K562 (cell line): ENCODE measurements around the gene THAP11. TPM values are rescaled to one million over a fixed set of nuclear protein-coding genes. Genes with fewer than 3 reads are reported as not detected.

Experiments used
- EGR1 ChIP-seq: fragments of 450-650 bp; conservative IDR thresholded peaks from 2 replicates; pipeline ENCODE4 v1.6.1; 2017; ENCODE audit warnings: mild to moderate bottlenecking
- EP400 ChIP-seq: fragments of 450-650 bp; IDR thresholded peaks from 2 replicates; pipeline ENCODE4 v1.6.1; 2017; ENCODE audit warnings: antibody characterized with exemption, mild to moderate bottlenecking, moderate library complexity
- IFI16 ChIP-seq: fragments of 250-450 bp; sonication (Bioruptor Pico); IDR thresholded peaks from 2 replicates; pipeline ENCODE4 v2.1.2; 2022; ENCODE audit warnings: mild to moderate bottlenecking, inconsistent platforms
- POLR2AphosphoS5 ChIP-seq: IDR thresholded peaks from 2 replicates; pipeline ENCODE4 v1.6.1; 2011; ENCODE audit warnings: mild to moderate bottlenecking, low read depth, low read length, moderate library complexity; ENCODE audit not compliant: control insufficient read depth, insufficient read depth
- RCOR1 ChIP-seq, 2 experiments: IDR thresholded peaks; 2 replicates each; pipeline ENCODE4 v1.6.1; 2012; ENCODE audit warnings: low read depth in 2 of 2, low read length in 2 of 2, borderline replicate concordance in 1 of 2, improper control_type of control experiment in 1 of 2
- SMAD4 ChIP-seq: fragments of 250-450 bp; sonication (Bioruptor Pico); conservative IDR thresholded peaks from 2 replicates; pipeline ENCODE4 v1.8.0; 2021; ENCODE audit warnings: inconsistent platforms, mild to moderate bottlenecking, moderate library complexity
- THRAP3 ChIP-seq: fragments of 450-650 bp; IDR thresholded peaks from 2 replicates; pipeline ENCODE4 v1.6.1; 2016; ENCODE audit warnings: mild to moderate bottlenecking, inconsistent platforms, borderline replicate concordance
- ZNF23 ChIP-seq: fragments of 250-450 bp; sonication (Bioruptor Pico); IDR thresholded peaks from 2 replicates; pipeline ENCODE4 v1.4.0; 2020; ENCODE audit warnings: mild to moderate bottlenecking
- ZNF696 ChIP-seq: fragments of 250-450 bp; sonication (Bioruptor Pico); conservative IDR thresholded peaks from 2 replicates; pipeline ENCODE4 v1.4.0; 2020; ENCODE audit warnings: mild to moderate bottlenecking, moderate library complexity
- ZNF76 ChIP-seq: fragments of 250-450 bp; sonication (Bioruptor Pico); IDR thresholded peaks from 2 replicates; pipeline ENCODE4 v1.4.0; 2020; ENCODE audit warnings: mild to moderate bottlenecking, moderate library complexity, borderline replicate concordance
- ZZZ3 ChIP-seq: fragments of 450-650 bp; IDR thresholded peaks from 2 replicates; pipeline ENCODE4 v1.6.1; 2016; ENCODE audit warnings: antibody characterized with exemption, mild to moderate bottlenecking, moderate library complexity
- polyA plus RNA-seq, 8 experiments: library from polyadenylated mRNA; depleted of rRNA in 4 of 8; stranded (reverse) in 5 of 8; unstranded in 3 of 8; fragments of >200 nt; fragmentation: Nextera tagmentation in 2 of 8; fragmentation: Illumina TruSeq in 1 of 8; extraction: Ambion mirVana in 2 of 8; extraction: Trizol in 1 of 8; gene quantifications; 2 replicates each; pipeline versions ENCODE4 v1.2.1 to v1.2.3, GENCODE V29; 2011 to 2014; ENCODE audit warnings: inconsistent platforms in 1 of 8, missing spikeins in 1 of 8
- total RNA-seq, 7 experiments: library from RNA; depleted of rRNA in 6 of 7; stranded (reverse); fragments of >200 nt in 6 of 7; fragmentation: Illumina TruSeq in 2 of 7; extraction: Trizol in 2 of 7; gene quantifications; 2 replicates each; pipeline versions ENCODE4 v1.2.1 to v1.2.3, GENCODE V29; 2011 to 2021; ENCODE audit warnings: low replicate concordance in 1 of 7
- TF ChIP-seq, protein P1 (sequence below): fragments of 200-800 bp; sonication (Bioruptor generic); IDR thresholded peaks from 2 replicates; pipeline ENCODE4 v1.6.1; 2016; ENCODE audit warnings: missing genetic modification characterization, missing compliant biosample characterization
- TF ChIP-seq, protein P2 (sequence below): fragments of 450-650 bp; formaldehyde crosslinking; IDR thresholded peaks from 2 replicates; pipeline ENCODE4 v1.4.0; 2020; ENCODE audit warnings: mild to moderate bottlenecking
- TF ChIP-seq, protein P3 (sequence below), 2 experiments: IDR thresholded peaks in 1 of 2; conservative IDR thresholded peaks in 1 of 2; 2 replicates each; pipeline ENCODE4 v1.6.1; 2016; ENCODE audit warnings: low read depth in 2 of 2, mild to moderate bottlenecking in 1 of 2, missing compliant biosample characterization in 1 of 2, missing genetic modification characterization in 1 of 2, moderate library complexity in 1 of 2
- TF ChIP-seq, protein P4 (sequence below): fragments of 250-450 bp; sonication (Bioruptor Pico); IDR thresholded peaks from 2 replicates; pipeline ENCODE4 v1.8.0; 2021; ENCODE audit warnings: moderate library complexity, mild to moderate bottlenecking, inconsistent platforms

The THAP11 gene
- total and polyA plus RNA-seq, 9 of the 15 experiments (the other 6 are each of a cell fraction or from before 2014, with no cell fraction given), result 2.4 to 31.6 (median 21.4) TPM

DNA sequence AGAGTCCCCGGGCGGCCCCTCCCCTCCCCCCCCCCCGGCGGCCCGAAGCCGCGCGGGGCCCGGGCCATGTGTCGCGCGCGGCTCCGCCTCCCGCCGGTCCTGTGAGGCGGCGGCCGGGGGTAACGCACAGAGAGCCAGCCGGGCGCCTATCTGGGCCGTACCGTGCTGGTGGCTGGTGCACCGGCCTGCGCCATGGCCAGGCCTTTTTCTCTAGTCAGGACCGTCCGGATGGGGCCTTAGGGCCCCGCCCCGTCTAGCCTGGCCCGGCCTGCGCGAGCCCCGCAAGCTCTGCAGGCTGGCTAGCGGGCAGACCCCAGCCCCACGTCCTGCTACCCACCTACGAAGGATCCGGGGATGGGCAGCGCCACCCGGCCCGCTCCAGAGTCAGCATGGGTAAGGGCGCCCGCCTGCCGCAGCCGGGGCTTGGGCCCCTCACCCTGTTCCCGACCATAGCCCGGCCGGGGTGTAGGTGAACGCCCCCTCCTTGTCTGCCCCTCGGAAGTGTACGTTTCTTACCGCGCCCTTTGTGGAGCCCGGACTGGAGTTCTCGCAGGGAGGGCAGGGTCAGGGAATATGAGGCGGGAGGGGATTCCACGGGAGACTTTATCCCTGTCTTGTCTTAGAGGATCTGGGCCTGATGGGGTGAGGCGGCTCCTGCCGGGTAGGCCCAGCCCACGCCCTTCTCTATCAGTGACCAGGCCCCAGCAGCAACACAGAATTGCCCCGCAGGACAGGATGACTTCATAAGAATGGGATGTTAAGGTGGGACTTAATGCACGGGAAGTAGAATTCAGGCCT, 5.1 kb downstream of the THAP11 start, which contains the start of gene CENPT (continued):
- TF ChIP-seq, protein P1, sequence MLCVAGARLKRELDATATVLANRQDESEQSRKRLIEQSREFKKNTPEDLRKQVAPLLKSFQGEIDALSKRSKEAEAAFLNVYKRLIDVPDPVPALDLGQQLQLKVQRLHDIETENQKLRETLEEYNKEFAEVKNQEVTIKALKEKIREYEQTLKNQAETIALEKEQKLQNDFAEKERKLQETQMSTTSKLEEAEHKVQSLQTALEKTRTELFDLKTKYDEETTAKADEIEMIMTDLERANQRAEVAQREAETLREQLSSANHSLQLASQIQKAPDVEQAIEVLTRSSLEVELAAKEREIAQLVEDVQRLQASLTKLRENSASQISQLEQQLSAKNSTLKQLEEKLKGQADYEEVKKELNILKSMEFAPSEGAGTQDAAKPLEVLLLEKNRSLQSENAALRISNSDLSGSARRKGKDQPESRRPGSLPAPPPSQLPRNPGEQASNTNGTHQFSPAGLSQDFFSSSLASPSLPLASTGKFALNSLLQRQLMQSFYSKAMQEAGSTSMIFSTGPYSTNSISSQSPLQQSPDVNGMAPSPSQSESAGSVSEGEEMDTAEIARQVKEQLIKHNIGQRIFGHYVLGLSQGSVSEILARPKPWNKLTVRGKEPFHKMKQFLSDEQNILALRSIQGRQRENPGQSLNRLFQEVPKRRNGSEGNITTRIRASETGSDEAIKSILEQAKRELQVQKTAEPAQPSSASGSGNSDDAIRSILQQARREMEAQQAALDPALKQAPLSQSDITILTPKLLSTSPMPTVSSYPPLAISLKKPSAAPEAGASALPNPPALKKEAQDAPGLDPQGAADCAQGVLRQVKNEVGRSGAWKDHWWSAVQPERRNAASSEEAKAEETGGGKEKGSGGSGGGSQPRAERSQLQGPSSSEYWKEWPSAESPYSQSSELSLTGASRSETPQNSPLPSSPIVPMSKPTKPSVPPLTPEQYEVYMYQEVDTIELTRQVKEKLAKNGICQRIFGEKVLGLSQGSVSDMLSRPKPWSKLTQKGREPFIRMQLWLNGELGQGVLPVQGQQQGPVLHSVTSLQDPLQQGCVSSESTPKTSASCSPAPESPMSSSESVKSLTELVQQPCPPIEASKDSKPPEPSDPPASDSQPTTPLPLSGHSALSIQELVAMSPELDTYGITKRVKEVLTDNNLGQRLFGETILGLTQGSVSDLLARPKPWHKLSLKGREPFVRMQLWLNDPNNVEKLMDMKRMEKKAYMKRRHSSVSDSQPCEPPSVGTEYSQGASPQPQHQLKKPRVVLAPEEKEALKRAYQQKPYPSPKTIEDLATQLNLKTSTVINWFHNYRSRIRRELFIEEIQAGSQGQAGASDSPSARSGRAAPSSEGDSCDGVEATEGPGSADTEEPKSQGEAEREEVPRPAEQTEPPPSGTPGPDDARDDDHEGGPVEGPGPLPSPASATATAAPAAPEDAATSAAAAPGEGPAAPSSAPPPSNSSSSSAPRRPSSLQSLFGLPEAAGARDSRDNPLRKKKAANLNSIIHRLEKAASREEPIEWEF (CRISPR knock-in tag), result no peak
- TF ChIP-seq THRAP3 (no peak), EP400 (peak; percentile 51; the same call in 1 of the 2 replicates), ZNF76 (CRISPR knock-in tag) (no peak), ZZZ3 (0 out of 2 replicates have a peak, but pooled peaks have one; percentile 57), IFI16 (no peak), POLR2AphosphoS5 (no peak), ZNF696 (CRISPR knock-in tag) (no peak), SMAD4 (CRISPR knock-in tag) (no peak), ZNF23 (no peak), RCOR1 (IDR thresholded peaks at IDR 0.05; ENCODE audit: borderline replicate concordance in 1 of 2, low read depth in 2 of 2, low read length in 2 of 2) (peak in 1 of 2 experiments; percentile 40; a peak in 1 of 4 replicates), EGR1 (peak; percentile 66)
- TF ChIP-seq, protein P2, sequence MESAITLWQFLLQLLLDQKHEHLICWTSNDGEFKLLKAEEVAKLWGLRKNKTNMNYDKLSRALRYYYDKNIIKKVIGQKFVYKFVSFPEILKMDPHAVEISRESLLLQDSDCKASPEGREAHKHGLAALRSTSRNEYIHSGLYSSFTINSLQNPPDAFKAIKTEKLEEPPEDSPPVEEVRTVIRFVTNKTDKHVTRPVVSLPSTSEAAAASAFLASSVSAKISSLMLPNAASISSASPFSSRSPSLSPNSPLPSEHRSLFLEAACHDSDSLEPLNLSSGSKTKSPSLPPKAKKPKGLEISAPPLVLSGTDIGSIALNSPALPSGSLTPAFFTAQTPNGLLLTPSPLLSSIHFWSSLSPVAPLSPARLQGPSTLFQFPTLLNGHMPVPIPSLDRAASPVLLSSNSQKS (CRISPR knock-in tag), result no peak
- TF ChIP-seq, protein P3, sequence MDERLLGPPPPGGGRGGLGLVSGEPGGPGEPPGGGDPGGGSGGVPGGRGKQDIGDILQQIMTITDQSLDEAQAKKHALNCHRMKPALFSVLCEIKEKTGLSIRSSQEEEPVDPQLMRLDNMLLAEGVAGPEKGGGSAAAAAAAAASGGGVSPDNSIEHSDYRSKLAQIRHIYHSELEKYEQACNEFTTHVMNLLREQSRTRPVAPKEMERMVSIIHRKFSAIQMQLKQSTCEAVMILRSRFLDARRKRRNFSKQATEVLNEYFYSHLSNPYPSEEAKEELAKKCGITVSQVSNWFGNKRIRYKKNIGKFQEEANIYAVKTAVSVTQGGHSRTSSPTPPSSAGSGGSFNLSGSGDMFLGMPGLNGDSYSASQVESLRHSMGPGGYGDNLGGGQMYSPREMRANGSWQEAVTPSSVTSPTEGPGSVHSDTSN (CRISPR knock-in tag; IDR thresholded peaks at IDR 0.05; ENCODE audit: low read depth), result no peak
- TF ChIP-seq, protein P3 (tag; conservative IDR thresholded peaks at IDR 0.05; ENCODE audit: low read depth), result no peak
- TF ChIP-seq, protein P4, sequence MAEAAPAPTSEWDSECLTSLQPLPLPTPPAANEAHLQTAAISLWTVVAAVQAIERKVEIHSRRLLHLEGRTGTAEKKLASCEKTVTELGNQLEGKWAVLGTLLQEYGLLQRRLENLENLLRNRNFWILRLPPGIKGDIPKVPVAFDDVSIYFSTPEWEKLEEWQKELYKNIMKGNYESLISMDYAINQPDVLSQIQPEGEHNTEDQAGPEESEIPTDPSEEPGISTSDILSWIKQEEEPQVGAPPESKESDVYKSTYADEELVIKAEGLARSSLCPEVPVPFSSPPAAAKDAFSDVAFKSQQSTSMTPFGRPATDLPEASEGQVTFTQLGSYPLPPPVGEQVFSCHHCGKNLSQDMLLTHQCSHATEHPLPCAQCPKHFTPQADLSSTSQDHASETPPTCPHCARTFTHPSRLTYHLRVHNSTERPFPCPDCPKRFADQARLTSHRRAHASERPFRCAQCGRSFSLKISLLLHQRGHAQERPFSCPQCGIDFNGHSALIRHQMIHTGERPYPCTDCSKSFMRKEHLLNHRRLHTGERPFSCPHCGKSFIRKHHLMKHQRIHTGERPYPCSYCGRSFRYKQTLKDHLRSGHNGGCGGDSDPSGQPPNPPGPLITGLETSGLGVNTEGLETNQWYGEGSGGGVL (CRISPR knock-in tag), result no peak
